ENCODE data around the gene CREB5.

- TF ChIP-seq GATA2 (IDR thresholded peaks at IDR 0.05; ENCODE audit: low read depth, low read length) (peak; percentile 85), GATA3 (IDR thresholded peaks at IDR 0.05; ENCODE audit: low read depth, low read length) (no peak; the same call in 1 of the 2 replicates)
Observed at GRCh38 chr7:28586736-28587135, 174.4 kb downstream of the CREB5 start.

Data from SH-SY5Y (cell line).